ENCODE results near the gene ANAPC2. TPM values are rescaled to one million over a fixed set of nuclear protein-coding genes. Genes with fewer than 3 reads are reported as not detected.

Gene ANAPC2
- total RNA-seq, 1 experiment from 2014 or later, result 80.9 TPM

- POLR2A ChIA-PET, result interaction anchor here (0.9 kb wide), 1 partner anchor 11 kb away, joined by 3 read pairs; no protein-coding TSS in a partner anchor
- Mint-ChIP-seq H3K36me3 (peaks cover 25% of the 10 kb centered on the region), H3K27me3 (ENCODE audit: low read depth) (no peaks in the 10 kb centered on the region), H3K27ac (no peak overlapping the region), H3K4me1 (peaks cover 4% of the 10 kb centered on the region), H3K4me3 (no peak overlapping the region), H3K9me3 (no peaks in the 10 kb centered on the region)
- DNase-seq (ENCODE audit: low spot score) (no peak), ATAC-seq (no peak)
- no peak for TF ChIP-seq ZBTB21 (CRISPR knock-in tag; IDR thresholded peaks at IDR 0.05; ENCODE audit: borderline replicate concordance)
- TF ChIP-seq, protein P1, sequence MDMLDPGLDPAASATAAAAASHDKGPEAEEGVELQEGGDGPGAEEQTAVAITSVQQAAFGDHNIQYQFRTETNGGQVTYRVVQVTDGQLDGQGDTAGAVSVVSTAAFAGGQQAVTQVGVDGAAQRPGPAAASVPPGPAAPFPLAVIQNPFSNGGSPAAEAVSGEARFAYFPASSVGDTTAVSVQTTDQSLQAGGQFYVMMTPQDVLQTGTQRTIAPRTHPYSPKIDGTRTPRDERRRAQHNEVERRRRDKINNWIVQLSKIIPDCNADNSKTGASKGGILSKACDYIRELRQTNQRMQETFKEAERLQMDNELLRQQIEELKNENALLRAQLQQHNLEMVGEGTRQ (CRISPR knock-in tag; IDR thresholded peaks at IDR 0.05), result no peak
- no peak for TF ChIP-seq ZNF121 (CRISPR knock-in tag; IDR thresholded peaks at IDR 0.05)
- TF ChIP-seq MXD4 (CRISPR knock-in tag; IDR thresholded peaks at IDR 0.05; ENCODE audit: borderline replicate concordance), result no peak
- TF ChIP-seq TEAD1 (CRISPR knock-in tag; IDR thresholded peaks at IDR 0.05), result no peak
- no peak for TF ChIP-seq ZNF317 (CRISPR knock-in tag; IDR thresholded peaks at IDR 0.05; ENCODE audit: borderline replicate concordance, low read depth)
- TF ChIP-seq SOX15 (CRISPR knock-in tag; IDR thresholded peaks at IDR 0.05), result no peak
- TF ChIP-seq ZNF138 (CRISPR knock-in tag; conservative IDR thresholded peaks at IDR 0.05), result no peak
- TF ChIP-seq TCF7 (CRISPR knock-in tag; IDR thresholded peaks at IDR 0.05; ENCODE audit: low read depth), result no peak
- no peak for TF ChIP-seq FOXP4 (CRISPR knock-in tag; IDR thresholded peaks at IDR 0.05)
- no peak for TF ChIP-seq ZNF396 (CRISPR knock-in tag; IDR thresholded peaks at IDR 0.05; ENCODE audit: borderline replicate concordance)
- TF ChIP-seq, protein P2, sequence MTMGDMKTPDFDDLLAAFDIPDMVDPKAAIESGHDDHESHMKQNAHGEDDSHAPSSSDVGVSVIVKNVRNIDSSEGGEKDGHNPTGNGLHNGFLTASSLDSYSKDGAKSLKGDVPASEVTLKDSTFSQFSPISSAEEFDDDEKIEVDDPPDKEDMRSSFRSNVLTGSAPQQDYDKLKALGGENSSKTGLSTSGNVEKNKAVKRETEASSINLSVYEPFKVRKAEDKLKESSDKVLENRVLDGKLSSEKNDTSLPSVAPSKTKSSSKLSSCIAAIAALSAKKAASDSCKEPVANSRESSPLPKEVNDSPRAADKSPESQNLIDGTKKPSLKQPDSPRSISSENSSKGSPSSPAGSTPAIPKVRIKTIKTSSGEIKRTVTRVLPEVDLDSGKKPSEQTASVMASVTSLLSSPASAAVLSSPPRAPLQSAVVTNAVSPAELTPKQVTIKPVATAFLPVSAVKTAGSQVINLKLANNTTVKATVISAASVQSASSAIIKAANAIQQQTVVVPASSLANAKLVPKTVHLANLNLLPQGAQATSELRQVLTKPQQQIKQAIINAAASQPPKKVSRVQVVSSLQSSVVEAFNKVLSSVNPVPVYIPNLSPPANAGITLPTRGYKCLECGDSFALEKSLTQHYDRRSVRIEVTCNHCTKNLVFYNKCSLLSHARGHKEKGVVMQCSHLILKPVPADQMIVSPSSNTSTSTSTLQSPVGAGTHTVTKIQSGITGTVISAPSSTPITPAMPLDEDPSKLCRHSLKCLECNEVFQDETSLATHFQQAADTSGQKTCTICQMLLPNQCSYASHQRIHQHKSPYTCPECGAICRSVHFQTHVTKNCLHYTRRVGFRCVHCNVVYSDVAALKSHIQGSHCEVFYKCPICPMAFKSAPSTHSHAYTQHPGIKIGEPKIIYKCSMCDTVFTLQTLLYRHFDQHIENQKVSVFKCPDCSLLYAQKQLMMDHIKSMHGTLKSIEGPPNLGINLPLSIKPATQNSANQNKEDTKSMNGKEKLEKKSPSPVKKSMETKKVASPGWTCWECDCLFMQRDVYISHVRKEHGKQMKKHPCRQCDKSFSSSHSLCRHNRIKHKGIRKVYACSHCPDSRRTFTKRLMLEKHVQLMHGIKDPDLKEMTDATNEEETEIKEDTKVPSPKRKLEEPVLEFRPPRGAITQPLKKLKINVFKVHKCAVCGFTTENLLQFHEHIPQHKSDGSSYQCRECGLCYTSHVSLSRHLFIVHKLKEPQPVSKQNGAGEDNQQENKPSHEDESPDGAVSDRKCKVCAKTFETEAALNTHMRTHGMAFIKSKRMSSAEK (CRISPR knock-in tag; IDR thresholded peaks at IDR 0.05; ENCODE audit: borderline replicate concordance), result no peak
- TF ChIP-seq OVOL2 (CRISPR knock-in tag; IDR thresholded peaks at IDR 0.05; ENCODE audit: borderline replicate concordance), result no peak
- TF ChIP-seq, protein P3, sequence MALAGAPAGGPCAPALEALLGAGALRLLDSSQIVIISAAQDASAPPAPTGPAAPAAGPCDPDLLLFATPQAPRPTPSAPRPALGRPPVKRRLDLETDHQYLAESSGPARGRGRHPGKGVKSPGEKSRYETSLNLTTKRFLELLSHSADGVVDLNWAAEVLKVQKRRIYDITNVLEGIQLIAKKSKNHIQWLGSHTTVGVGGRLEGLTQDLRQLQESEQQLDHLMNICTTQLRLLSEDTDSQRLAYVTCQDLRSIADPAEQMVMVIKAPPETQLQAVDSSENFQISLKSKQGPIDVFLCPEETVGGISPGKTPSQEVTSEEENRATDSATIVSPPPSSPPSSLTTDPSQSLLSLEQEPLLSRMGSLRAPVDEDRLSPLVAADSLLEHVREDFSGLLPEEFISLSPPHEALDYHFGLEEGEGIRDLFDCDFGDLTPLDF (CRISPR knock-in tag; IDR thresholded peaks at IDR 0.05), result no peak
- TF ChIP-seq MYBL2 (CRISPR knock-in tag; IDR thresholded peaks at IDR 0.05), result no peak
- no peak for TF ChIP-seq NFE2L1 (CRISPR knock-in tag; IDR thresholded peaks at IDR 0.05)
- TF ChIP-seq, protein P4, sequence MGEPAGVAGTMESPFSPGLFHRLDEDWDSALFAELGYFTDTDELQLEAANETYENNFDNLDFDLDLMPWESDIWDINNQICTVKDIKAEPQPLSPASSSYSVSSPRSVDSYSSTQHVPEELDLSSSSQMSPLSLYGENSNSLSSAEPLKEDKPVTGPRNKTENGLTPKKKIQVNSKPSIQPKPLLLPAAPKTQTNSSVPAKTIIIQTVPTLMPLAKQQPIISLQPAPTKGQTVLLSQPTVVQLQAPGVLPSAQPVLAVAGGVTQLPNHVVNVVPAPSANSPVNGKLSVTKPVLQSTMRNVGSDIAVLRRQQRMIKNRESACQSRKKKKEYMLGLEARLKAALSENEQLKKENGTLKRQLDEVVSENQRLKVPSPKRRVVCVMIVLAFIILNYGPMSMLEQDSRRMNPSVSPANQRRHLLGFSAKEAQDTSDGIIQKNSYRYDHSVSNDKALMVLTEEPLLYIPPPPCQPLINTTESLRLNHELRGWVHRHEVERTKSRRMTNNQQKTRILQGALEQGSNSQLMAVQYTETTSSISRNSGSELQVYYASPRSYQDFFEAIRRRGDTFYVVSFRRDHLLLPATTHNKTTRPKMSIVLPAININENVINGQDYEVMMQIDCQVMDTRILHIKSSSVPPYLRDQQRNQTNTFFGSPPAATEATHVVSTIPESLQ (CRISPR knock-in tag; IDR thresholded peaks at IDR 0.05), result no peak
- no peak for TF ChIP-seq PREB (CRISPR knock-in tag; IDR thresholded peaks at IDR 0.05; ENCODE audit: borderline replicate concordance)
- no peak for TF ChIP-seq GTF2I (CRISPR knock-in tag; conservative IDR thresholded peaks at IDR 0.05)
- CTCF ChIA-PET, result interaction anchor here (1.0 kb wide), 1 partner anchor 11 kb away, joined by 3 read pairs; no protein-coding TSS in a partner anchor
Observed at GRCh38 chr9:137211532-137211931, 23.2 kb upstream of the ANAPC2 start.

Measured in WTC11 (cell line).